Smooth muscle cell (in vitro differentiated cells): ENCODE results near the gene CCNL1. TPM values are rescaled to one million over a fixed set of nuclear protein-coding genes. Genes with fewer than 3 reads are reported as not detected.

Experiments
- DNase-seq: peaks from one replicate; lab custom pipeline; 2025; ENCODE audit not compliant: unreplicated experiment; lab: John Stamatoyannopoulos, UW
- H2AFZ ChIP-seq: fragments of 200-600 bp; sonication (generic); 2 replicates; pipeline ENCODE4 v1.6.0; 2016; ENCODE audit warnings: antibody characterized with exemption, low read depth, mild to moderate bottlenecking
- H3F3A ChIP-seq: fragments of 200-600 bp; sonication (generic); 2 replicates; pipeline ENCODE4 v1.6.0; 2017; ENCODE audit warnings: antibody characterized with exemption, low read depth
- H3K27ac ChIP-seq: fragments of 200-600 bp; sonication (generic); 2 replicates; pipeline ENCODE4 v1.5.1; 2016; ENCODE audit warnings: low read depth, mild to moderate bottlenecking
- H3K27me3 ChIP-seq: fragments of 200-600 bp; sonication (generic); 2 replicates; pipeline ENCODE4 v1.6.1; 2016; ENCODE audit warnings: low read depth, mild to moderate bottlenecking
- H3K36me3 ChIP-seq: fragments of 200-600 bp; sonication (generic); 2 replicates; pipeline ENCODE4 v1.5.1; 2016; ENCODE audit warnings: low read depth
- H3K4me1 ChIP-seq: fragments of 200-600 bp; sonication (generic); 2 replicates; pipeline ENCODE4 v1.5.1; 2016; ENCODE audit warnings: low read depth
- H3K4me2 ChIP-seq: fragments of 200-600 bp; sonication (generic); 2 replicates; pipeline ENCODE4 v1.6.0; 2016; ENCODE audit warnings: mild to moderate bottlenecking
- H3K4me3 ChIP-seq: fragments of 200-600 bp; sonication (generic); 2 replicates; pipeline ENCODE4 v1.5.1; 2016; ENCODE audit warnings: mild to moderate bottlenecking
- H3K79me2 ChIP-seq: fragments of 200-600 bp; sonication (generic); 2 replicates; pipeline ENCODE4 v1.6.0; 2016; ENCODE audit warnings: low read depth, mild to moderate bottlenecking
- H3K9ac ChIP-seq: fragments of 200-600 bp; sonication (generic); 2 replicates; pipeline ENCODE4 v1.6.0; 2016; ENCODE audit warnings: low read depth
- H3K9me3 ChIP-seq: fragments of 200-600 bp; sonication (generic); replicated peaks from 2 replicates; pipeline ENCODE4 v1.5.1; 2016; ENCODE audit warnings: low read depth
- H4K20me1 ChIP-seq: fragments of 200-600 bp; sonication (generic); 2 replicates; pipeline ENCODE4 v1.6.0; 2016; ENCODE audit warnings: low read depth
- CTCF ChIP-seq: fragments of 200-600 bp; sonication (generic); IDR thresholded peaks from 2 replicates; pipeline ENCODE4 v1.5.1; 2017; ENCODE audit warnings: borderline replicate concordance, mild to moderate bottlenecking, antibody characterized with exemption; ENCODE audit not compliant: insufficient read depth, poor library complexity, severe bottlenecking
- WGBS: methylation state at CpG from one replicate; pipeline ENCODE4 v1.1.7; 2016; ENCODE audit warnings: low lambda C conversion rate; 5-methylcytosine and 5-hydroxymethylcytosine counted together
- polyA plus RNA-seq: library from polyadenylated mRNA; unstranded; fragments of >200 nt; fragmentation: Nextera tagmentation; extraction: Ambion mirVana; gene quantifications from 2 replicates; pipeline ENCODE4 v1.2.1, GENCODE V29; 2016
- total RNA-seq: library from RNA; depleted of rRNA; stranded (reverse); fragments of >200 nt; gene quantifications from 2 replicates; pipeline ENCODE4 v1.2.3, GENCODE V29; 2014

CCNL1 gene
- total and polyA plus RNA-seq, 2 experiments from 2014 or later = 173 to 599 TPM

DNA sequence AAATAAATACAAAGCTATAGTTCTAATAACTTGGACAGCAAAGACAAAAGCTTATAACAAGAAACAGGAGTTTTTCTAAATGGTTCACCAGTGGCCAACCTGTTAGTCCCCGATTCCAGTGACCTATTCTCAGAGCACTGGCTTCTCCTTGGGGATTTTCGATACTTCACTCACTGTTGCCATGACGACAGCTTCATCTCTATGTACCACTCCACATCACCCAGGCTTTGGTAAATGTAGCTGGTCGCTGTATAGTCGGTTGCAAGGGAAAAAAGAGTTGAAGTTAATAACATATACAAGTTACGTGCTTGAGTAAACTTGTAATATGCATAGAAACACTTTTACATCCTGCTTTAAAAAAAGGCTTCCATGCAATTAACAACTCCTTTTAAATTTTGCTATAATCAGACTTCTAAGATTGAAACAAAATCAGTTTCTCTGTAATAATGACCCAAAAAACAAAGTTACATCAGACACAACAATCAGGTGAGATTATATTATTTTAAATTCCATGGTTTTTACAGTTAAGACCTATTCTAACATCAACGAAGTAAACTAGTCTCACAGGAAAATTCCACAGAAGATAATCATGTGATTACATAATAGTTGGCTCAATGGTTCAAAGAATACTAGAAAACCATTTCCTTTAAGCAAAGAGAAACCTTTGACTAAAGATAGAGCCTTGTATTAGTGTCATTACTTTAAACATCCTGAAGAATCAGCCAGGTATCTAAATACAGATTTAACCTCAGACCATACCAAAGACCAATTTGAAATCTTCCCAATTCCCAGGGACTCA is 2.9 kb downstream of the CCNL1 start:
- no peak overlapping the region for H2AFZ ChIP-seq
- H3F3A ChIP-seq = peaks cover 33% of the 10 kb centered on the region
- peak overlapping the region; percentile 100 for H3K9ac ChIP-seq
- H3K4me2 ChIP-seq = peak overlapping the region; percentile 86
- peaks cover 46% of the 10 kb centered on the region for H3K4me1 ChIP-seq
- TF ChIP-seq CTCF = no peak
- H3K9me3 ChIP-seq = no peaks in the 10 kb centered on the region
- H3K36me3 ChIP-seq = peaks cover 60% of the 10 kb centered on the region
- H4K20me1 ChIP-seq = peaks cover 78% of the 10 kb centered on the region
- H3K27me3 ChIP-seq = no peaks in the 10 kb centered on the region
- H3K27ac ChIP-seq = peak overlapping the region; percentile 100
- peak overlapping the region; percentile 99 for H3K4me3 ChIP-seq
- H3K79me2 ChIP-seq = peaks cover 74% of the 10 kb centered on the region
- WGBS = 74% methylated on average over 7 of the region's 7 CpGs
- DNase-seq = no peak

DNA sequence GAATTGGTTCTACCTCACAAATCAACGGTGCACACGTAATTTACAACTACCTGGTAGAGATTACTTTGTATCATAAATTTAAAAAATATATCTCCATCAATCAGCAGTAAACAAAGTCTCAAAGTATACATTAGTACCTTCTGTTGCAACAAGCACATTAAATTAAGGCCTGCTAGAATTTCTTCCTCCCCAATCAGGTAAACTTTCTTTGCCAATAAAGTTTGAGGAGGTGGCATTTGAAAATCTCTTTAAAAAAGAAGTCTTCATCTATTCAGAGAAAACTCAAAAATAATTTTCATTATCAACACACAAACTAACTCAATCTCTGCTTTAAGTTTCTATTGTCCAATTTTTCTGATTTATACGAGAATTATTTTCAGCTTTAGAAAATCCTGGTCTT is 4.4 kb downstream of the CCNL1 start:
- Histone ChIP-seq H3K27me3 (no peaks in the 10 kb centered on the region), H4K20me1 (peaks cover 93% of the 10 kb centered on the region), H3K27ac (no peak overlapping the region), H3K4me3 (peak overlapping the region; percentile 99), H3K4me2 (peak overlapping the region; percentile 86), H3K9me3 (no peaks in the 10 kb centered on the region), H3K79me2 (peaks cover 79% of the 10 kb centered on the region), H3K36me3 (peaks cover 74% of the 10 kb centered on the region), H2AFZ (no peak overlapping the region), H3K9ac (peak overlapping the region; percentile 100), H3F3A (peaks cover 40% of the 10 kb centered on the region), H3K4me1 (peaks cover 42% of the 10 kb centered on the region)
- WGBS = 86% methylated on average over 3 of the region's 3 CpGs
- TF ChIP-seq CTCF = no peak
- DNase-seq = no peak

GRCh38 chr3:157154563-157155330 is 5.2 kb downstream of the CCNL1 start:
- Histone ChIP-seq H3K9ac (peak overlapping the region; percentile 38), H3K27ac (peak overlapping the region; percentile 11), H3F3A (peaks cover 48% of the 10 kb centered on the region), H3K9me3 (no peaks in the 10 kb centered on the region), H4K20me1 (peaks cover 100% of the 10 kb centered on the region), H3K36me3 (peaks cover 83% of the 10 kb centered on the region), H3K4me1 (peaks cover 42% of the 10 kb centered on the region), H3K4me3 (peak overlapping the region; percentile 99), H3K27me3 (no peaks in the 10 kb centered on the region), H3K4me2 (peak overlapping the region; percentile 86), H2AFZ (no peak overlapping the region), H3K79me2 (peaks cover 82% of the 10 kb centered on the region)
- 62% methylated on average over 6 of the region's 6 CpGs for WGBS
- no peak for TF ChIP-seq CTCF
- DNase-seq = no peak
